BJ (cell line): ENCODE results near the gene MEOX2. TPM values are rescaled to one million over a fixed set of nuclear protein-coding genes. Genes with fewer than 3 reads are reported as not detected.

Source experiments
- CTCF ChIA-PET: fragments of 350-600 bp; formaldehyde crosslinking; extraction: SDS; loops from one replicate; lab custom pipeline; 2021; ENCODE audit warnings: antibody characterized with exemption, inconsistent platforms; lab: Yijun Ruan, JAX
- POLR2A ChIA-PET: fragments of 300-600 bp; sonication (Branson Sonifier 250); formaldehyde crosslinking; extraction: SDS; loops from one replicate; lab custom pipeline; 2021; ENCODE audit warnings: antibody characterized with exemption; lab: Charles Lee
- DNase-seq: peaks from one replicate; pipeline ENCODE4 v3.0.0-alpha.2; 2011; ENCODE audit warnings: low read depth
- H3K27me3 ChIP-seq: 2 replicates; pipeline ENCODE4 v1.6.0; 2011; ENCODE audit warnings: low read length; ENCODE audit not compliant: control insufficient read depth, insufficient read depth
- H3K36me3 ChIP-seq: 2 replicates; pipeline ENCODE4 v1.5.1; 2011; ENCODE audit warnings: low read length; ENCODE audit not compliant: control insufficient read depth, insufficient read depth
- H3K4me3 ChIP-seq: 2 replicates; pipeline ENCODE4 v1.5.1; 2011; ENCODE audit warnings: low read depth, mild to moderate bottlenecking, control low read depth, low read length
- CTCF ChIP-seq: IDR thresholded peaks from 2 replicates; pipeline ENCODE4 v1.5.1; 2011; ENCODE audit warnings: low read depth, mild to moderate bottlenecking, control low read depth, inconsistent platforms, low read length, moderate library complexity; ENCODE audit not compliant: insufficient read depth
- polyA plus RNA-seq: library from polyadenylated mRNA; depleted of rRNA; stranded (reverse); fragments of >200 nt; gene quantifications from 2 replicates; pipeline ENCODE4 v1.2.3, GENCODE V29; 2011

The MEOX2 gene
- polyA plus RNA-seq, 1 experiment: not detected

GRCh38 chr7:15719311-15719710 is 32.8 kb upstream of the MEOX2 start:
- TF ChIP-seq CTCF: no peak
- POLR2A ChIA-PET: no interaction called here
- CTCF ChIA-PET: interaction anchor here (0.7 kb wide), 1 partner anchor 1186 kb away, joined by 4 read pairs; no protein-coding TSS in a partner anchor
- no peak overlapping the region for H3K4me3 ChIP-seq
- H3K36me3 ChIP-seq: no peaks in the 10 kb centered on the region
- no peaks in the 10 kb centered on the region for H3K27me3 ChIP-seq
- DNase-seq: no peak

DNA sequence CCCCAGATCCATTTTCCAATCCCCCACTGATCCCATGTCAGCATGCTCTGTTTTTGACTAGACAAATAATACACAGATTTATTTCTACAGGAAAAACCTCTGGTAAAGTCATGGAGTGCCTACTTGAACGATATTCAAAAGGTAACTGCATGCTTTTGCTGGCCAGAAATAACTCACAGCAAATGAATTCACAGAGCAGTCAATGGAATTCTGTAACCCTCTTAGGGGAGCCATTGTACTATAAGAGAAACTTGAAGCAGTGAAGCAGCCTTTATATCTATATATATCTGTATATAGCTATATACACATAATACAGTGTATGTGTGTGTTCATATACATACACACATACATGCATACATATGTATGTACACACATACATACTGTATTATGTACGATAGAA is 29.0 kb upstream of the MEOX2 start:
- no peak overlapping the region for H3K4me3 ChIP-seq
- no peaks in the 10 kb centered on the region for H3K27me3 ChIP-seq
- TF ChIP-seq CTCF: no peak
- ChIA-PET CTCF (interaction anchor here (0.7 kb wide), 1 partner anchor 131 kb away, joined by 3 read pairs; no protein-coding TSS in a partner anchor), POLR2A (no interaction called here)
- DNase-seq: no peak
- no peaks in the 10 kb centered on the region for H3K36me3 ChIP-seq

DNA sequence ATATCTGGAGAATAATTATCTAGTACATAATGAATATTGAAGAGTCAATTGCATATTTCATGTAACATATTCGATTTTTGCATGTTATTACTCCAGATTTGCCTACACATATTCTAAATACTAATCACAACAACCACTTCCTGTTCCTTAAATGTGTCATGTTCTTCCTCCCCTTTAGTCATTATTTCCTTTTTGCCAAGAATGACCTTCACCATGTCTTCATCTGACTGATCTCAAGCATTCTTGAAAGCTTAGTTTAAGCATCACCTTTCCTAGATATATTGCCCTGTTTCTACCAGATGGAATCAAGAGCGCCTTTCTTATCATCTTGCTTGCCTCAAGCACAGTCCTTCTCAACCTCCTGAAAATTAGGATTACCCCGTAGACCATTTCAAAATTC is 23.5 kb upstream of the MEOX2 start:
- H3K27me3 ChIP-seq: no peaks in the 10 kb centered on the region
- no peaks in the 10 kb centered on the region for H3K36me3 ChIP-seq
- POLR2A ChIA-PET: no interaction called here
- H3K4me3 ChIP-seq: no peak overlapping the region
- CTCF ChIA-PET: interaction anchor here (0.9 kb wide), 1 partner anchor 11 kb away, joined by 3 read pairs; no protein-coding TSS in a partner anchor
- no peak for TF ChIP-seq CTCF
- DNase-seq: no peak

DNA sequence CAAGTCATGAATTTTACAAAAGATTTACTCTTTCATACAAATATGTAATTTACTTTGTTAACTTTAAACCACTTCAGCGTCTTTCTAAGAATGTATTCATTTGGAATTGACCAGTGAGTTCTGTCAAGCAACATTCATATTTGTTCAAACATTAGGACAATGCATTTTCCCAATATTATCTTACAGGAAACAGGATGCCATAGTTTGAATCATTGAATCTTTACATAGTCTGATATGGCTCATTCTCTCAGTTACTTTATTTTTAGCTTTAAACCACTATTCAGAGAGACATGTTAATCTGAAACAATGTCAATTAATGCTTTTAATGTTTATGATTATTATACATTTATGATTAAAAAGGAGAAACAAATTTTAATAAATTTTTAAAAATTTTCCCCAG is 21.1 kb upstream of the MEOX2 start:
- ChIA-PET CTCF (interaction anchor here (0.9 kb wide), 1 partner anchor 13 kb away, joined by 3 read pairs; no protein-coding TSS in a partner anchor), POLR2A (no interaction called here)
- Histone ChIP-seq H3K36me3 (no peaks in the 10 kb centered on the region), H3K4me3 (no peak overlapping the region), H3K27me3 (no peaks in the 10 kb centered on the region)
- no peak for DNase-seq
- no peak for TF ChIP-seq CTCF

DNA sequence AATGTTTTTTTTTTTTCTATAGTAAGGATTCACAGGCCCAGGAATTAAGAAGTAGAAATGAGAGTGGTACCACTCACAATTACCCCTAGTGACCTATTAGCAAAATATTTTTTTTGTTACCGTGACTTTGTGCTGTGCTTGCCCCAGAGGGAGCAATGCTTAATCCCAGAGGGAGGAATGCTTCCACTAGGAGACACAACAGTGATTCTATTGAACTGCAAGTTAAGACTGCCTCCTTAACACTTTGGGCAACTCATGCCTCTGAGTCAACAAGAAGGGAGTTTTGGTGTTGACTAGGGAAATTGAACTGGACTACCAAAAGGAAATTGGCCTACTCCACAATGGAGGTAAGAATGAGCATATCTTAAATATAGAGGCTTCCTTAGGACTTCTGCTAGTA is 17.2 kb upstream of the MEOX2 start:
- H3K36me3 ChIP-seq: no peaks in the 10 kb centered on the region
- CTCF ChIA-PET: no interaction called here

More for the DNA sequence above, 17.2 kb upstream of the MEOX2 start:
- POLR2A ChIA-PET: no interaction called here
- no peak for TF ChIP-seq CTCF
- DNase-seq: no peak
- H3K4me3 ChIP-seq: no peak overlapping the region
- H3K27me3 ChIP-seq: no peaks in the 10 kb centered on the region
